Measurements from ENCODE around the gene RAB20. TPM values are rescaled to one million over a fixed set of nuclear protein-coding genes. Genes with fewer than 3 reads are reported as not detected.

RAB20 gene
- total RNA-seq, 1 experiment from 2014 or later = 10.6 TPM

DNA sequence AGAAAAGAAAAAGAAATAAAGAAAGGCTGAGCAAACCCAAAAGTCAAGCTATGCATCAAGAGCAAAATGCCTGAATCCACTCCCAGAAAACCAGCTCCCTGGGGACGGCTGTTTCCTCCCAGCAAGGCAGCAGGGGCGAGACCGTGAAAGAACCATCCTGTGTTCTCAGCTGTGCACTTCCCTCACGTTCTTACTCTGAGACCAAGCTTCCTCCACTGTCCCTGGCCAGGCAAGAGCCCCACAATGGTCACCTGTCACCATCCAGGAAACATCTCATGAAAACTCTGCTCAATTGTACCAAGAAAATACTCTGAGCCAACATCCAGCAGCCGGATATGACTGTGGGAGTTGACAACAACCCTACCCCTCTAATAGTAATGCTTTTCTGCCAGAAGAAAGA is 22.9 kb downstream of the RAB20 start:
- DNase-seq (ENCODE audit: low read depth, low spot score) (no peak), ATAC-seq (no peak)
- no peak overlapping the region for H3K27ac ChIP-seq (ENCODE audit: low read depth, low read length)
- no TSS peak for BruUV-seq (replicated peaks)
- no peak overlapping the region for H2AFZ ChIP-seq (ENCODE audit: low read depth, low read length, poor library complexity, severe bottlenecking)
- H3K9ac ChIP-seq (ENCODE audit: low read length) = no peak overlapping the region
- H3K9me2 ChIP-seq (ENCODE audit: insufficient read depth) = no peaks in the 10 kb centered on the region
- no peak overlapping the region for H3K4me3 ChIP-seq (replicated peaks in 1 of 2; ENCODE audit: low read depth in 1 of 2, low read length in 2 of 2)
- H3K4me1 ChIP-seq (ENCODE audit: control insufficient read depth in 1 of 2, insufficient read depth in 2 of 2, low read length in 2 of 2) = peaks cover 0 to 8% of the 10 kb centered on the region in 2 experiments; a peak in 1 of 4 replicates
- no peaks in the 10 kb centered on the region for H3K9me3 ChIP-seq (ENCODE audit: control insufficient read depth in 1 of 2, insufficient read depth in 1 of 2, low read depth in 1 of 2, low read length in 2 of 2)
- H3K27me3 ChIP-seq (ENCODE audit: insufficient read depth, low read length) = no peaks in the 10 kb centered on the region
- CTCF ChIA-PET = no interaction called here
- H4K20me1 ChIP-seq (ENCODE audit: insufficient read depth) = no peaks in the 10 kb centered on the region
- no peaks in the 10 kb centered on the region for H3K36me3 ChIP-seq (ENCODE audit: control insufficient read depth in 1 of 2, insufficient read depth in 2 of 2, low read length in 2 of 2)
- RAD21 ChIA-PET (ENCODE audit: low non-redundant PET in 1 of 2, low total read pairs in 2 of 2, uncharacterized antibody in 2 of 2, unreplicated experiment in 2 of 2) = no interaction called here
- no peaks in the 10 kb centered on the region for H3K79me2 ChIP-seq (ENCODE audit: insufficient read depth, low read length)
- no peak overlapping the region for H3K4me2 ChIP-seq (ENCODE audit: low read length)
- no peak for TF ChIP-seq RAD21 (IDR thresholded peaks at IDR 0.05; ENCODE audit: low read depth)
- no peak for TF ChIP-seq FOSL1 (IDR thresholded peaks at IDR 0.05; ENCODE audit: low read depth)
- no peak for TF ChIP-seq ZNF274 (IDR thresholded peaks at IDR 0.05; ENCODE audit: low read depth, low read length)
- TF ChIP-seq SIN3A (IDR thresholded peaks at IDR 0.05; ENCODE audit: low read depth) = no peak
- TF ChIP-seq EZH2phosphoT487 (IDR thresholded peaks at IDR 0.05; ENCODE audit: borderline replicate concordance) = no peak
- no peak for TF ChIP-seq POLR2AphosphoS5 (IDR thresholded peaks at IDR 0.05; ENCODE audit: low read depth, low read length)
- TF ChIP-seq JUND (IDR thresholded peaks at IDR 0.05) = no peak
- TF ChIP-seq EGR1 (IDR thresholded peaks at IDR 0.05; ENCODE audit: low read depth) = no peak
- no peak for TF ChIP-seq ZFX (IDR thresholded peaks at IDR 0.05)
- TF ChIP-seq, protein P1, sequence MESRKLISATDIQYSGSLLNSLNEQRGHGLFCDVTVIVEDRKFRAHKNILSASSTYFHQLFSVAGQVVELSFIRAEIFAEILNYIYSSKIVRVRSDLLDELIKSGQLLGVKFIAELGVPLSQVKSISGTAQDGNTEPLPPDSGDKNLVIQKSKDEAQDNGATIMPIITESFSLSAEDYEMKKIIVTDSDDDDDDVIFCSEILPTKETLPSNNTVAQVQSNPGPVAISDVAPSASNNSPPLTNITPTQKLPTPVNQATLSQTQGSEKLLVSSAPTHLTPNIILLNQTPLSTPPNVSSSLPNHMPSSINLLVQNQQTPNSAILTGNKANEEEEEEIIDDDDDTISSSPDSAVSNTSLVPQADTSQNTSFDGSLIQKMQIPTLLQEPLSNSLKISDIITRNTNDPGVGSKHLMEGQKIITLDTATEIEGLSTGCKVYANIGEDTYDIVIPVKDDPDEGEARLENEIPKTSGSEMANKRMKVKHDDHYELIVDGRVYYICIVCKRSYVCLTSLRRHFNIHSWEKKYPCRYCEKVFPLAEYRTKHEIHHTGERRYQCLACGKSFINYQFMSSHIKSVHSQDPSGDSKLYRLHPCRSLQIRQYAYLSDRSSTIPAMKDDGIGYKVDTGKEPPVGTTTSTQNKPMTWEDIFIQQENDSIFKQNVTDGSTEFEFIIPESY (IDR thresholded peaks at IDR 0.05; ENCODE audit: extremely low read depth, insufficient replicate concordance, low read length) = no peak
- TF ChIP-seq, protein P2, sequence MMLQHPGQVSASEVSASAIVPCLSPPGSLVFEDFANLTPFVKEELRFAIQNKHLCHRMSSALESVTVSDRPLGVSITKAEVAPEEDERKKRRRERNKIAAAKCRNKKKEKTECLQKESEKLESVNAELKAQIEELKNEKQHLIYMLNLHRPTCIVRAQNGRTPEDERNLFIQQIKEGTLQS (IDR thresholded peaks at IDR 0.05) = no peak
- TF ChIP-seq, protein P3, sequence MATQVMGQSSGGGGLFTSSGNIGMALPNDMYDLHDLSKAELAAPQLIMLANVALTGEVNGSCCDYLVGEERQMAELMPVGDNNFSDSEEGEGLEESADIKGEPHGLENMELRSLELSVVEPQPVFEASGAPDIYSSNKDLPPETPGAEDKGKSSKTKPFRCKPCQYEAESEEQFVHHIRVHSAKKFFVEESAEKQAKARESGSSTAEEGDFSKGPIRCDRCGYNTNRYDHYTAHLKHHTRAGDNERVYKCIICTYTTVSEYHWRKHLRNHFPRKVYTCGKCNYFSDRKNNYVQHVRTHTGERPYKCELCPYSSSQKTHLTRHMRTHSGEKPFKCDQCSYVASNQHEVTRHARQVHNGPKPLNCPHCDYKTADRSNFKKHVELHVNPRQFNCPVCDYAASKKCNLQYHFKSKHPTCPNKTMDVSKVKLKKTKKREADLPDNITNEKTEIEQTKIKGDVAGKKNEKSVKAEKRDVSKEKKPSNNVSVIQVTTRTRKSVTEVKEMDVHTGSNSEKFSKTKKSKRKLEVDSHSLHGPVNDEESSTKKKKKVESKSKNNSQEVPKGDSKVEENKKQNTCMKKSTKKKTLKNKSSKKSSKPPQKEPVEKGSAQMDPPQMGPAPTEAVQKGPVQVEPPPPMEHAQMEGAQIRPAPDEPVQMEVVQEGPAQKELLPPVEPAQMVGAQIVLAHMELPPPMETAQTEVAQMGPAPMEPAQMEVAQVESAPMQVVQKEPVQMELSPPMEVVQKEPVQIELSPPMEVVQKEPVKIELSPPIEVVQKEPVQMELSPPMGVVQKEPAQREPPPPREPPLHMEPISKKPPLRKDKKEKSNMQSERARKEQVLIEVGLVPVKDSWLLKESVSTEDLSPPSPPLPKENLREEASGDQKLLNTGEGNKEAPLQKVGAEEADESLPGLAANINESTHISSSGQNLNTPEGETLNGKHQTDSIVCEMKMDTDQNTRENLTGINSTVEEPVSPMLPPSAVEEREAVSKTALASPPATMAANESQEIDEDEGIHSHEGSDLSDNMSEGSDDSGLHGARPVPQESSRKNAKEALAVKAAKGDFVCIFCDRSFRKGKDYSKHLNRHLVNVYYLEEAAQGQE (IDR thresholded peaks at IDR 0.05; ENCODE audit: low read depth) = no peak
- TF ChIP-seq POLR2A (IDR thresholded peaks at IDR 0.05; ENCODE audit: borderline replicate concordance, extremely low read depth, insufficient read depth, insufficient read length) = no peak
- TF ChIP-seq, protein P4, sequence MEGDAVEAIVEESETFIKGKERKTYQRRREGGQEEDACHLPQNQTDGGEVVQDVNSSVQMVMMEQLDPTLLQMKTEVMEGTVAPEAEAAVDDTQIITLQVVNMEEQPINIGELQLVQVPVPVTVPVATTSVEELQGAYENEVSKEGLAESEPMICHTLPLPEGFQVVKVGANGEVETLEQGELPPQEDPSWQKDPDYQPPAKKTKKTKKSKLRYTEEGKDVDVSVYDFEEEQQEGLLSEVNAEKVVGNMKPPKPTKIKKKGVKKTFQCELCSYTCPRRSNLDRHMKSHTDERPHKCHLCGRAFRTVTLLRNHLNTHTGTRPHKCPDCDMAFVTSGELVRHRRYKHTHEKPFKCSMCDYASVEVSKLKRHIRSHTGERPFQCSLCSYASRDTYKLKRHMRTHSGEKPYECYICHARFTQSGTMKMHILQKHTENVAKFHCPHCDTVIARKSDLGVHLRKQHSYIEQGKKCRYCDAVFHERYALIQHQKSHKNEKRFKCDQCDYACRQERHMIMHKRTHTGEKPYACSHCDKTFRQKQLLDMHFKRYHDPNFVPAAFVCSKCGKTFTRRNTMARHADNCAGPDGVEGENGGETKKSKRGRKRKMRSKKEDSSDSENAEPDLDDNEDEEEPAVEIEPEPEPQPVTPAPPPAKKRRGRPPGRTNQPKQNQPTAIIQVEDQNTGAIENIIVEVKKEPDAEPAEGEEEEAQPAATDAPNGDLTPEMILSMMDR (IDR thresholded peaks at IDR 0.05 in 2 of 3, conservative IDR thresholded peaks at IDR 0.05 in 1 of 3; ENCODE audit: borderline replicate concordance in 1 of 3, insufficient read depth in 1 of 3, low read depth in 2 of 3, low read length in 2 of 3) = no peak
- no peak for TF ChIP-seq SRF (IDR thresholded peaks at IDR 0.05; ENCODE audit: low read depth)
- no peak for TF ChIP-seq CEBPB (IDR thresholded peaks at IDR 0.05; ENCODE audit: low read depth)
- no peak for TF ChIP-seq ELF1 (IDR thresholded peaks at IDR 0.05; ENCODE audit: borderline replicate concordance, low read depth)
- TF ChIP-seq EZH2 (IDR thresholded peaks at IDR 0.05) = no peak
- POLR2A ChIA-PET = no interaction called here
- intact Hi-C loops (cut with micrococcal nuclease) = no loop called here

All from HCT116 (cell line).